HepG2 (cell line): Measurements from ENCODE around the gene CCDC88B. TPM values are rescaled to one million over a fixed set of nuclear protein-coding genes. Genes with fewer than 3 reads are reported as not detected.

ENCODE experiments used
- ATAC-seq: fragments of 200-7000 bp; cut with Tn5 transposase; 3 replicates; pipeline ENCODE4 v1.9.1; 2020; ENCODE audit warnings: mild to moderate bottlenecking, moderate library complexity
- BruUV-seq: library from RNA; stranded (reverse); fragments of 400-500 nt; replicated peaks from 2 replicates; lab custom pipeline; 2021; lab: Mats Ljungman, UMichigan
- CTCF ChIA-PET: fragments of 300-600 bp; formaldehyde crosslinking; extraction: SDS; loops from one replicate; lab custom pipeline; 2021; ENCODE audit warnings: low total read pairs, inconsistent platforms, low intra/inter-chr PET ratio; lab: Yijun Ruan, JAX
- POLR2A ChIA-PET: fragments of 350-600 bp; sonication (Branson Sonifier 250); formaldehyde crosslinking; loops from one replicate; lab custom pipeline; 2020; ENCODE audit warnings: antibody characterized with exemption, inconsistent platforms; lab: Yijun Ruan, JAX
- DNase-seq: peaks from one replicate; pipeline ENCODE4 v3.0.0-alpha.2; 2015; ENCODE audit warnings: low spot score
- FAIRE-seq: peaks from 3 replicates; lab custom pipeline; 2011; peaks lifted over from hg19 to GRCh38; lab: Jason Lieb, UNC
- H2AFZ ChIP-seq: one replicate; pipeline ENCODE4 v1.6.1; 2011; ENCODE audit warnings: low read length, inconsistent platforms
- H3K27ac ChIP-seq: fragments of 300-600 bp; 3 replicates; pipeline ENCODE4 v1.8.0; 2011; ENCODE audit warnings: mixed run types, mild to moderate bottlenecking, mixed read lengths, low read length, inconsistent platforms; ENCODE audit not compliant: insufficient read depth; ENCODE audit errors: extremely low read length
- H3K27me3 ChIP-seq, 2 experiments: fragments of 200-600 bp in 1 of 2; 2 replicates in 1 of 2; 3 replicates in 1 of 2; pipeline versions ENCODE4 v1.6.0 to v1.8.0; 2011; ENCODE audit warnings: low read length in 2 of 2, mild to moderate bottlenecking in 2 of 2, moderate library complexity in 2 of 2, inconsistent platforms in 1 of 2; ENCODE audit not compliant: insufficient read depth in 2 of 2, control insufficient read depth in 1 of 2
- H3K36me3 ChIP-seq, 2 experiments: fragments of 200-600 bp in 1 of 2; replicated peaks in 1 of 2; 2 replicates in 1 of 2; 3 replicates in 1 of 2; pipeline versions ENCODE4 v1.5.1 to v1.8.0; 2011; ENCODE audit warnings: low read length in 2 of 2, inconsistent platforms in 1 of 2; ENCODE audit not compliant: insufficient read depth in 2 of 2, control insufficient read depth in 1 of 2
- H3K4me1 ChIP-seq: 2 replicates; pipeline ENCODE4 v1.5.1; 2012; ENCODE audit warnings: low read length, inconsistent platforms; ENCODE audit not compliant: insufficient read depth
- H3K4me2 ChIP-seq: 2 replicates; pipeline ENCODE4 v1.6.0; 2011; ENCODE audit warnings: low read depth, low read length, inconsistent platforms
- H3K4me3 ChIP-seq, 3 experiments: fragments of 200-600 bp in 1 of 3; sonication (generic), shearing (Covaris generic) in 1 of 3; replicated peaks in 1 of 3; 2 replicates each; pipeline ENCODE4 v1.5.1; 2011 to 2016; ENCODE audit warnings: low read length in 3 of 3, inconsistent platforms in 2 of 3, low read depth in 2 of 3, mild to moderate bottlenecking in 2 of 3, control low read depth in 1 of 3, mixed read lengths in 1 of 3; ENCODE audit not compliant: insufficient read depth in 1 of 3
- H3K79me2 ChIP-seq: one replicate; pipeline ENCODE4 v1.6.1; 2011; ENCODE audit warnings: low read length, inconsistent platforms; ENCODE audit not compliant: insufficient read depth
- H3K9ac ChIP-seq: 2 replicates; pipeline ENCODE4 v1.6.0; 2011; ENCODE audit warnings: mild to moderate bottlenecking, low read depth, low read length, inconsistent platforms; ENCODE audit not compliant: insufficient read depth
- H3K9me3 ChIP-seq: 2 replicates; pipeline ENCODE4 v1.5.1; 2012; ENCODE audit warnings: mild to moderate bottlenecking, low read length
- H4K20me1 ChIP-seq: 2 replicates; pipeline ENCODE4 v1.6.0; 2011; ENCODE audit warnings: inconsistent platforms, mild to moderate bottlenecking, low read length, moderate library complexity; ENCODE audit not compliant: insufficient read depth
- BHLHE40 ChIP-seq: IDR thresholded peaks from 2 replicates; pipeline ENCODE4 v1.6.1; 2011; ENCODE audit warnings: low read length, improper control_type of control experiment
- TBX2 ChIP-seq: sonication (generic); formaldehyde crosslinking; IDR thresholded peaks from 2 replicates; pipeline ENCODE4 v1.5.0; 2020; ENCODE audit warnings: missing genetic modification reagents, mild to moderate bottlenecking, borderline replicate concordance
- ZNF235 ChIP-seq: sonication (generic); formaldehyde crosslinking; IDR thresholded peaks from 2 replicates; pipeline ENCODE4 v1.8.1; 2023; ENCODE audit warnings: mild to moderate bottlenecking, missing genetic modification reagents, borderline replicate concordance
- WGBS: methylation state at CpG from one replicate; pipeline ENCODE4 v1.1.6; 2017; ENCODE audit warnings: low lambda C conversion rate; 5-methylcytosine and 5-hydroxymethylcytosine counted together
- in situ Hi-C: cut with HindIII; loops from 2 replicates; pipeline ENCODE4 v1.10.0; 2017; ENCODE audit warnings: low pct_unique_long_range_greater_than_20kb; ENCODE audit not compliant: extremely low pct_ligation_motif_present
- intact Hi-C: fragments of 100-400 bp; cut with micrococcal nuclease; formaldehyde crosslinking; loops from one replicate; pipeline ENCODE4 v1.10.0; 2022; ENCODE audit not compliant: unreplicated experiment
- polyA plus RNA-seq, 8 experiments: library from polyadenylated mRNA; depleted of rRNA in 3 of 8; stranded (reverse) in 7 of 8; unstranded in 1 of 8; fragments of >200 nt; fragmentation: Illumina TruSeq in 4 of 8; extraction: Trizol in 4 of 8; gene quantifications; 2 replicates each; pipeline versions ENCODE4 v1.2.1 to v1.2.3, GENCODE V29; 2011 to 2016; ENCODE audit warnings: low read depth in 4 of 8, missing spikeins in 1 of 8, mixed read lengths in 1 of 8; ENCODE audit not compliant: insufficient read depth in 1 of 8
- total RNA-seq, 5 experiments: library from RNA; depleted of rRNA; stranded (reverse); fragments of >200 nt; fragmentation: Illumina TruSeq; extraction: Trizol; gene quantifications; 2 replicates each; pipeline ENCODE4 v1.2.3, GENCODE V29; 2016; ENCODE audit warnings: low read depth in 1 of 5

CCDC88B gene
- total and polyA plus RNA-seq, 2 of the 13 experiments (the other 11 are each of a cell fraction or from before 2014, with no cell fraction given), result 3.6 to 4.8 TPM

DNA sequence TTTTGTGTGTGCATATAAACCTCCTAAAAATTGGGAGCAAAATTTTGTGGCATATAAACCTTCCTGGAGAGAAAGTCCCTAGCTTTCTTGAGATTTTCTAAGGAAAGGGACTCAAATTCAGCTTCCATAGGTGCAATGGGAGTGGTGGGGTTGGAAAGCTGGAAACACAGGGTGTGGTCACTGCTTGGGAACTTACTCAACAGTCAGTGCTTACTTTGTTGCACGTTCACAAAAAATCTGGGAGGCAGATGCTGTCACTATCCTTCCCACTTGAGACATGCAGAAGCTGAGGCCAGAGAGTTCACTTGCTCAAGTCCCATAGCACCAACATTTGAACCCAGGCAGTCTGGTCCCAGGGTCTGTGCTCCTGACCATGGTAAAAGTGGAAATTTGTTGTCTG is 43.8 kb upstream of the CCDC88B start:
- Histone ChIP-seq H4K20me1 (0 out of 2 replicates have a peak, but pooled peaks cover 5% of the 10 kb centered on the region), H3K9ac (no peak overlapping the region), H3K79me2 (no peaks in the 10 kb centered on the region), H3K4me2 (no peak overlapping the region), H3K27ac (no peak overlapping the region), H3K4me1 (peaks cover 18% of the 10 kb centered on the region), H3K36me3 (no peaks in the 10 kb centered on the region), H3K4me3 (no peak overlapping the region), H3K9me3 (no peaks in the 10 kb centered on the region), H2AFZ (no peak overlapping the region)
- in situ Hi-C loops, result no loop called here
- intact Hi-C loops, result no loop called here
- BruUV-seq, result no TSS peak
- no peak for DNase-seq
- ChIA-PET POLR2A (no interaction called here), CTCF (no interaction called here)
- WGBS, result 0% methylated on average over 1 of the region's 1 CpG
- FAIRE-seq, result no peak
- ATAC-seq, result no peak
- TF ChIP-seq ZNF235 (CRISPR knock-in tag), result no peak
- TF ChIP-seq, all 625 proteins: peak for 0
- H3K27me3 ChIP-seq, result peaks cover 35 to 90% of the 10 kb centered on the region in 2 experiments

DNA sequence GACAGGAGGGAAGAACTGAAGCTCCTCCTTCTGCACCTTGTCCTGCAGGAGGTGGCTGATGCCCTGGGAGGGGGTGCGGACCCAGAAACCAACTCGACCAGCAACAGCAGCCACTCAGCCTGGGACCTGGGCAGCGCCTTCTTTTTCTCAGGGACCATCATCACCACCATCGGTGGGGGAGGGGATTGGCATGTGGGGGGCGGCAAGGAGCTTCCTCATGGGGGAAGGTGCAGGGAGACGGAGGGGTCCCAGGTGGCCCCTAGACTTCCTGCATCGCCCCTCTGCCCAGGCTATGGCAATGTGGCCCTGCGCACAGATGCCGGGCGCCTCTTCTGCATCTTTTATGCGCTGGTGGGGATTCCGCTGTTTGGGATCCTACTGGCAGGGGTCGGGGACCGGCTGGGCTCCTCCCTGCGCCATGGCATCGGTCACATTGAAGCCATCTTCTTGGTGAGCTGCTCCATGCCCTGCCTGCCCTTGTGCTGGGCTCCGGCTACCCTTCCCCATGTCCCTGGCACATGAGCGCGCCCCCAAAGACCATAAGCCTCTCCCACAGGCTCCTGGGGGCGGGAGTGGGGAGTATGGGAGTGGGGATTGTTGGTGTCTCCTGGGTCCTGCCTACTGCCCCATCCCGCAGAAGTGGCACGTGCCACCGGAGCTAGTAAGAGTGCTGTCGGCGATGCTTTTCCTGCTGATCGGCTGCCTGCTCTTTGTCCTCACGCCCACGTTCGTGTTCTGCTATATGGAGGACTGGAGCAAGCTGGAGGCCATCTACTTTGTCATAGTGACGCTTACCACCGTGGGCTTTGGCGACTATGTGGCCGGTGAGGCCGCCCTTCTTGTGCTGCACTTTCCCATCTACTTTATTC is 42.9 kb upstream of the CCDC88B start:
- Histone ChIP-seq H3K27ac (no peak overlapping the region), H3K9me3 (no peaks in the 10 kb centered on the region), H3K4me3 (no peak overlapping the region), H3K4me1 (peaks cover 24% of the 10 kb centered on the region), H2AFZ (no peak overlapping the region), H3K79me2 (no peaks in the 10 kb centered on the region), H3K27me3 (peaks cover 35 to 84% of the 10 kb centered on the region in 2 experiments), H3K36me3 (no peaks in the 10 kb centered on the region), H3K9ac (no peak overlapping the region), H3K4me2 (no peak overlapping the region), H4K20me1 (0 out of 2 replicates have a peak, but pooled peaks cover 5% of the 10 kb centered on the region)
- in situ Hi-C loops (no loop called here), intact Hi-C loops (no loop called here)
- 29% methylated on average over 19 of the region's 34 CpGs for WGBS
- ATAC-seq, result no peak
- ChIA-PET POLR2A (no interaction called here), CTCF (no interaction called here)
- FAIRE-seq, result no peak
- no TSS peak for BruUV-seq
- TF ChIP-seq TBX2 (CRISPR knock-in tag) (no peak), BHLHE40 (peak; percentile 39; the same call in 1 of the 2 replicates)
- DNase-seq, result no peak
